Measurements from ENCODE around the gene EI24. TPM values are rescaled to one million over a fixed set of nuclear protein-coding genes. Genes with fewer than 3 reads are reported as not detected.
"Not testable (repeated sequence)": the region's sequence is repeated elsewhere in the genome, so short reads cannot be mapped to it uniquely, and the experiment has no call there.

EI24 gene
- polyA plus RNA-seq, 1 donor (not counting 4 experiments of a cell fraction or from before 2014, with no cell fraction given), result 263 TPM

DNA sequence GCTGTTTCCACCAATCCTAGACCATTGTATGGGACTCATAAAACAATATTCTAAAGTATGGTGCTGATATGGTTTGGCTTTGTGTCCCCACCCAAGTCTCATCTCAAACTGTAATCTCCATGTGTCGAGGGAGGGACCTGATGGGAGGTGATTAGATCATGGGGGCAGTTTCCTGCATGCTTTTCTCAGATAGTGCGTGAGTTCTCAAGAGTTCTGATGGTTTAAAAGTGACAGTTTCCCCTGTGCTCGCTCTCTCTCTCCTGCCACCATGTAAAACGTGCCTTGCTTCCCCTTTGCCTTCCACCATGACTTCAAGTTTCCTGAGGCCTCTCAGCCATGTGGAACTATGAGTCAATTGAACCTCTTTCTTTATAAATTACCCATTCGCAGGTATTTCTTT is 44.0 kb upstream of the EI24 start:
- TF ChIP-seq, protein P1, sequence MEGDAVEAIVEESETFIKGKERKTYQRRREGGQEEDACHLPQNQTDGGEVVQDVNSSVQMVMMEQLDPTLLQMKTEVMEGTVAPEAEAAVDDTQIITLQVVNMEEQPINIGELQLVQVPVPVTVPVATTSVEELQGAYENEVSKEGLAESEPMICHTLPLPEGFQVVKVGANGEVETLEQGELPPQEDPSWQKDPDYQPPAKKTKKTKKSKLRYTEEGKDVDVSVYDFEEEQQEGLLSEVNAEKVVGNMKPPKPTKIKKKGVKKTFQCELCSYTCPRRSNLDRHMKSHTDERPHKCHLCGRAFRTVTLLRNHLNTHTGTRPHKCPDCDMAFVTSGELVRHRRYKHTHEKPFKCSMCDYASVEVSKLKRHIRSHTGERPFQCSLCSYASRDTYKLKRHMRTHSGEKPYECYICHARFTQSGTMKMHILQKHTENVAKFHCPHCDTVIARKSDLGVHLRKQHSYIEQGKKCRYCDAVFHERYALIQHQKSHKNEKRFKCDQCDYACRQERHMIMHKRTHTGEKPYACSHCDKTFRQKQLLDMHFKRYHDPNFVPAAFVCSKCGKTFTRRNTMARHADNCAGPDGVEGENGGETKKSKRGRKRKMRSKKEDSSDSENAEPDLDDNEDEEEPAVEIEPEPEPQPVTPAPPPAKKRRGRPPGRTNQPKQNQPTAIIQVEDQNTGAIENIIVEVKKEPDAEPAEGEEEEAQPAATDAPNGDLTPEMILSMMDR (optimal IDR thresholded peaks at IDR 0.05 in 1 of 3, IDR thresholded peaks at IDR 0.05 in 1 of 3, conservative IDR thresholded peaks at IDR 0.05 in 1 of 3; ENCODE audit: extremely low read depth in 1 of 3, insufficient read depth in 2 of 3, low read length in 3 of 3), result no peak
- TF ChIP-seq EZH2 (IDR thresholded peaks at IDR 0.05; ENCODE audit: low read length), result no peak
- no peak overlapping the region for H2AFZ ChIP-seq (ENCODE audit: control insufficient read depth, low read length)
- H3K9ac ChIP-seq (ENCODE audit: control insufficient read depth, extremely low read depth, insufficient read depth, low read length), result no peak overlapping the region
- dilution Hi-C loops (cut with MboI; ENCODE audit: extremely low pct_ligation_motif_present, low sequenced_read_pairs), result no loop called here
- no peaks in the 10 kb centered on the region for H3K27me3 ChIP-seq (ENCODE audit: control insufficient read depth, extremely low read depth, insufficient read depth, low read length)
- H3K4me2 ChIP-seq (ENCODE audit: control insufficient read depth, extremely low read depth, insufficient read depth, low read depth, low read length), result no peak overlapping the region
- H3K27ac ChIP-seq (ENCODE audit: control insufficient read depth, insufficient read depth, low read length), result no peak overlapping the region
- H3K79me2 ChIP-seq (ENCODE audit: control insufficient read depth, insufficient read depth, low read length), result no peaks in the 10 kb centered on the region
- no peak overlapping the region for H3K4me3 ChIP-seq (ENCODE audit: control insufficient read depth in 2 of 3, extremely low read depth in 1 of 3, insufficient read depth in 2 of 3, low read depth in 1 of 3, low read length in 3 of 3)
- H3K4me1 ChIP-seq (ENCODE audit: control insufficient read depth, extremely low read depth, insufficient read depth, low read length), result no peaks in the 10 kb centered on the region
- no peaks in the 10 kb centered on the region for H3K9me1 ChIP-seq (ENCODE audit: control insufficient read depth, extremely low read depth, insufficient read depth, low read length)
- H3K9me3 ChIP-seq (ENCODE audit: control insufficient read depth, low read depth, low read length), result no peaks in the 10 kb centered on the region
- H3K36me3 ChIP-seq (ENCODE audit: control insufficient read depth in 2 of 2, extremely low read depth in 1 of 2, insufficient read depth in 2 of 2, low read length in 2 of 2), result no peaks in the 10 kb centered on the region
- H4K20me1 ChIP-seq (ENCODE audit: control insufficient read depth, extremely low read depth, insufficient read depth, low read length), result no peaks in the 10 kb centered on the region
- no peak for FAIRE-seq
- DNase-seq (ENCODE audit: low read depth, low spot score), result no peak

DNA sequence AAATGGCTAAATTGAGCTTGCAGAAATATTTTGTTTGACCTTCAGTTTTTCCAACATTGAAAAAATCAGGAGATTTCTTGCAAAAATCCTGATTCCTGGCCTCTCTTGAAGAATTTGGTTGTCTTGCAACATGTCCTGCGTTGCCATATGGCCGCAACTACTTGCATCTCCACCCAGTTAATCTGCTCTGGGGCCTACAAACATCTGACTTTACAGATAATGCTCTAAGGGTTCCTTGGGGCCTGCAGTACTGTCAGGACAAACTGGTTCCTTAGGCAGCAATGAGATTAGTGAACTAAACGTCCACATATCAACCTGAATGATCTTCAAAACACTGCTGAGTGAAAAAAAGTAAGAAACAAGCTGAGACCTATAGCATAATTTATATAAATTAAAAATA is 36.6 kb upstream of the EI24 start:
- Histone ChIP-seq H3K9ac (ENCODE audit: control insufficient read depth, extremely low read depth, insufficient read depth, low read length) (no peak overlapping the region), H3K4me2 (ENCODE audit: control insufficient read depth, extremely low read depth, insufficient read depth, low read depth, low read length) (no peak overlapping the region), H3K27me3 (ENCODE audit: control insufficient read depth, extremely low read depth, insufficient read depth, low read length) (no peaks in the 10 kb centered on the region), H3K9me1 (ENCODE audit: control insufficient read depth, extremely low read depth, insufficient read depth, low read length) (no peaks in the 10 kb centered on the region), H3K36me3 (ENCODE audit: control insufficient read depth in 2 of 2, extremely low read depth in 1 of 2, insufficient read depth in 2 of 2, low read length in 2 of 2) (no peaks in the 10 kb centered on the region), H3K4me1 (ENCODE audit: control insufficient read depth, extremely low read depth, insufficient read depth, low read length) (no peaks in the 10 kb centered on the region), H3K79me2 (ENCODE audit: control insufficient read depth, insufficient read depth, low read length) (no peaks in the 10 kb centered on the region), H3K9me3 (ENCODE audit: control insufficient read depth, low read depth, low read length) (no peaks in the 10 kb centered on the region), H2AFZ (ENCODE audit: control insufficient read depth, low read length) (no peak overlapping the region), H3K27ac (ENCODE audit: control insufficient read depth, insufficient read depth, low read length) (no peak overlapping the region), H4K20me1 (ENCODE audit: control insufficient read depth, extremely low read depth, insufficient read depth, low read length) (no peaks in the 10 kb centered on the region), H3K4me3 (ENCODE audit: control insufficient read depth in 2 of 3, extremely low read depth in 1 of 3, insufficient read depth in 2 of 3, low read depth in 1 of 3, low read length in 3 of 3) (no peak overlapping the region)
- no peak for DNase-seq (ENCODE audit: low read depth, low spot score)
- FAIRE-seq, result no peak
- dilution Hi-C loops (cut with MboI; ENCODE audit: extremely low pct_ligation_motif_present, low sequenced_read_pairs), result no loop called here
- no peak for TF ChIP-seq EZH2 (IDR thresholded peaks at IDR 0.05; ENCODE audit: low read length)

GRCh38 chr11:125535585-125535984 is 33.7 kb upstream of the EI24 start:
- Histone ChIP-seq H3K9ac (ENCODE audit: control insufficient read depth, extremely low read depth, insufficient read depth, low read length) (no peak overlapping the region), H4K20me1 (ENCODE audit: control insufficient read depth, extremely low read depth, insufficient read depth, low read length) (no peaks in the 10 kb centered on the region), H3K79me2 (ENCODE audit: control insufficient read depth, insufficient read depth, low read length) (no peaks in the 10 kb centered on the region), H3K9me1 (ENCODE audit: control insufficient read depth, extremely low read depth, insufficient read depth, low read length) (no peaks in the 10 kb centered on the region), H3K27me3 (ENCODE audit: control insufficient read depth, extremely low read depth, insufficient read depth, low read length) (no peaks in the 10 kb centered on the region), H3K27ac (ENCODE audit: control insufficient read depth, insufficient read depth, low read length) (no peak overlapping the region), H3K4me1 (ENCODE audit: control insufficient read depth, extremely low read depth, insufficient read depth, low read length) (no peaks in the 10 kb centered on the region), H2AFZ (ENCODE audit: control insufficient read depth, low read length) (no peak overlapping the region), H3K4me2 (ENCODE audit: control insufficient read depth, extremely low read depth, insufficient read depth, low read depth, low read length) (no peak overlapping the region), H3K4me3 (ENCODE audit: control insufficient read depth in 2 of 3, extremely low read depth in 1 of 3, insufficient read depth in 2 of 3, low read depth in 1 of 3, low read length in 3 of 3) (no peak overlapping the region), H3K9me3 (ENCODE audit: control insufficient read depth, low read depth, low read length) (no peaks in the 10 kb centered on the region), H3K36me3 (ENCODE audit: control insufficient read depth in 2 of 2, extremely low read depth in 1 of 2, insufficient read depth in 2 of 2, low read length in 2 of 2) (no peaks in the 10 kb centered on the region)
- dilution Hi-C loops (cut with MboI; ENCODE audit: extremely low pct_ligation_motif_present, low sequenced_read_pairs), result no loop called here
- DNase-seq (ENCODE audit: low read depth, low spot score), result no peak
- no peak for TF ChIP-seq EZH2 (IDR thresholded peaks at IDR 0.05; ENCODE audit: low read length)
- TF ChIP-seq, protein P1 (optimal IDR thresholded peaks at IDR 0.05 in 1 of 3, IDR thresholded peaks at IDR 0.05 in 1 of 3, conservative IDR thresholded peaks at IDR 0.05 in 1 of 3; ENCODE audit: extremely low read depth in 1 of 3, insufficient read depth in 2 of 3, low read length in 3 of 3), result no peak
- FAIRE-seq, result no peak

- H3K27me3 ChIP-seq (ENCODE audit: control insufficient read depth, extremely low read depth, insufficient read depth, low read length); H3K9me3 ChIP-seq (ENCODE audit: control insufficient read depth, low read depth, low read length); dilution Hi-C loops (cut with MboI; ENCODE audit: extremely low pct_ligation_motif_present, low sequenced_read_pairs); H3K27ac ChIP-seq (ENCODE audit: control insufficient read depth, insufficient read depth, low read length); H2AFZ ChIP-seq (ENCODE audit: control insufficient read depth, low read length); DNase-seq (ENCODE audit: low read depth, low spot score); H3K4me2 ChIP-seq (ENCODE audit: control insufficient read depth, extremely low read depth, insufficient read depth, low read depth, low read length); FAIRE-seq; H3K36me3 ChIP-seq (ENCODE audit: control insufficient read depth in 2 of 2, extremely low read depth in 1 of 2, insufficient read depth in 2 of 2, low read length in 2 of 2); H3K4me3 ChIP-seq (ENCODE audit: control insufficient read depth in 2 of 3, extremely low read depth in 1 of 3, insufficient read depth in 2 of 3, low read depth in 1 of 3, low read length in 3 of 3); H4K20me1 ChIP-seq (ENCODE audit: control insufficient read depth, extremely low read depth, insufficient read depth, low read length); H3K4me1 ChIP-seq (ENCODE audit: control insufficient read depth, extremely low read depth, insufficient read depth, low read length); H3K79me2 ChIP-seq (ENCODE audit: control insufficient read depth, insufficient read depth, low read length); H3K9me1 ChIP-seq (ENCODE audit: control insufficient read depth, extremely low read depth, insufficient read depth, low read length); H3K9ac ChIP-seq (ENCODE audit: control insufficient read depth, extremely low read depth, insufficient read depth, low read length): not testable (repeated sequence)
Observed at GRCh38 chr11:125536834-125537233, 32.4 kb upstream of the EI24 start.

Measured in keratinocyte (primary cell).